ENCODE measurements around the gene EXOC2. TPM values are rescaled to one million over a fixed set of nuclear protein-coding genes. Genes with fewer than 3 reads are reported as not detected.
A peak's percentile ranks its signal among the peaks of the same experiment; 100 is the strongest.

The EXOC2 gene, protein sequence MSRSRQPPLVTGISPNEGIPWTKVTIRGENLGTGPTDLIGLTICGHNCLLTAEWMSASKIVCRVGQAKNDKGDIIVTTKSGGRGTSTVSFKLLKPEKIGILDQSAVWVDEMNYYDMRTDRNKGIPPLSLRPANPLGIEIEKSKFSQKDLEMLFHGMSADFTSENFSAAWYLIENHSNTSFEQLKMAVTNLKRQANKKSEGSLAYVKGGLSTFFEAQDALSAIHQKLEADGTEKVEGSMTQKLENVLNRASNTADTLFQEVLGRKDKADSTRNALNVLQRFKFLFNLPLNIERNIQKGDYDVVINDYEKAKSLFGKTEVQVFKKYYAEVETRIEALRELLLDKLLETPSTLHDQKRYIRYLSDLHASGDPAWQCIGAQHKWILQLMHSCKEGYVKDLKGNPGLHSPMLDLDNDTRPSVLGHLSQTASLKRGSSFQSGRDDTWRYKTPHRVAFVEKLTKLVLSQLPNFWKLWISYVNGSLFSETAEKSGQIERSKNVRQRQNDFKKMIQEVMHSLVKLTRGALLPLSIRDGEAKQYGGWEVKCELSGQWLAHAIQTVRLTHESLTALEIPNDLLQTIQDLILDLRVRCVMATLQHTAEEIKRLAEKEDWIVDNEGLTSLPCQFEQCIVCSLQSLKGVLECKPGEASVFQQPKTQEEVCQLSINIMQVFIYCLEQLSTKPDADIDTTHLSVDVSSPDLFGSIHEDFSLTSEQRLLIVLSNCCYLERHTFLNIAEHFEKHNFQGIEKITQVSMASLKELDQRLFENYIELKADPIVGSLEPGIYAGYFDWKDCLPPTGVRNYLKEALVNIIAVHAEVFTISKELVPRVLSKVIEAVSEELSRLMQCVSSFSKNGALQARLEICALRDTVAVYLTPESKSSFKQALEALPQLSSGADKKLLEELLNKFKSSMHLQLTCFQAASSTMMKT
- total RNA-seq (10 to 100 TPM in 1 of 6 donors, 1 to 10 TPM in 5; 5.8 to 10.3 (median 6.4) TPM), polyA plus RNA-seq (1 to 10 TPM; 2.5 to 6.7 TPM)

GRCh38 chr6:692858-693722 is at the start of gene EXOC2:
TSS of gene EXOC2 (minus strand) at chr6:693139. CDS start at chr6:637818, 55,321 bp downstream.
- TF ChIP-seq, protein P1, sequence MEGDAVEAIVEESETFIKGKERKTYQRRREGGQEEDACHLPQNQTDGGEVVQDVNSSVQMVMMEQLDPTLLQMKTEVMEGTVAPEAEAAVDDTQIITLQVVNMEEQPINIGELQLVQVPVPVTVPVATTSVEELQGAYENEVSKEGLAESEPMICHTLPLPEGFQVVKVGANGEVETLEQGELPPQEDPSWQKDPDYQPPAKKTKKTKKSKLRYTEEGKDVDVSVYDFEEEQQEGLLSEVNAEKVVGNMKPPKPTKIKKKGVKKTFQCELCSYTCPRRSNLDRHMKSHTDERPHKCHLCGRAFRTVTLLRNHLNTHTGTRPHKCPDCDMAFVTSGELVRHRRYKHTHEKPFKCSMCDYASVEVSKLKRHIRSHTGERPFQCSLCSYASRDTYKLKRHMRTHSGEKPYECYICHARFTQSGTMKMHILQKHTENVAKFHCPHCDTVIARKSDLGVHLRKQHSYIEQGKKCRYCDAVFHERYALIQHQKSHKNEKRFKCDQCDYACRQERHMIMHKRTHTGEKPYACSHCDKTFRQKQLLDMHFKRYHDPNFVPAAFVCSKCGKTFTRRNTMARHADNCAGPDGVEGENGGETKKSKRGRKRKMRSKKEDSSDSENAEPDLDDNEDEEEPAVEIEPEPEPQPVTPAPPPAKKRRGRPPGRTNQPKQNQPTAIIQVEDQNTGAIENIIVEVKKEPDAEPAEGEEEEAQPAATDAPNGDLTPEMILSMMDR (IDR thresholded peaks at IDR 0.05), result no peak
- H3K27ac ChIP-seq, result peak within 1 kb of the TSS; percentile 71 to 82 (median 76)
- intact Hi-C loops (cut with DNase I), result no loop called here
- ATAC-seq, result peak; percentile 98 to 99 (median 99)
- peaks cover 0 to 10% (median 9%) of the 10 kb centered on the region in 3 donors for H3K4me1 ChIP-seq
- H3K4me3 ChIP-seq, result peak within 1 kb of the TSS; percentile 90 to 99 (median 96)
- H3K9me3 ChIP-seq, result no peaks in the 10 kb centered on the region
- 1% methylated on average over 53 to 63 of the region's 63 CpGs for WGBS, 2 donors
- H3K36me3 ChIP-seq, result no peaks in the 10 kb centered on the region
- no peak for FAIRE-seq
- no peaks in the 10 kb centered on the region for H3K27me3 ChIP-seq
- peak; percentile 82 to 96 (median 85) for DNase-seq

DNA sequence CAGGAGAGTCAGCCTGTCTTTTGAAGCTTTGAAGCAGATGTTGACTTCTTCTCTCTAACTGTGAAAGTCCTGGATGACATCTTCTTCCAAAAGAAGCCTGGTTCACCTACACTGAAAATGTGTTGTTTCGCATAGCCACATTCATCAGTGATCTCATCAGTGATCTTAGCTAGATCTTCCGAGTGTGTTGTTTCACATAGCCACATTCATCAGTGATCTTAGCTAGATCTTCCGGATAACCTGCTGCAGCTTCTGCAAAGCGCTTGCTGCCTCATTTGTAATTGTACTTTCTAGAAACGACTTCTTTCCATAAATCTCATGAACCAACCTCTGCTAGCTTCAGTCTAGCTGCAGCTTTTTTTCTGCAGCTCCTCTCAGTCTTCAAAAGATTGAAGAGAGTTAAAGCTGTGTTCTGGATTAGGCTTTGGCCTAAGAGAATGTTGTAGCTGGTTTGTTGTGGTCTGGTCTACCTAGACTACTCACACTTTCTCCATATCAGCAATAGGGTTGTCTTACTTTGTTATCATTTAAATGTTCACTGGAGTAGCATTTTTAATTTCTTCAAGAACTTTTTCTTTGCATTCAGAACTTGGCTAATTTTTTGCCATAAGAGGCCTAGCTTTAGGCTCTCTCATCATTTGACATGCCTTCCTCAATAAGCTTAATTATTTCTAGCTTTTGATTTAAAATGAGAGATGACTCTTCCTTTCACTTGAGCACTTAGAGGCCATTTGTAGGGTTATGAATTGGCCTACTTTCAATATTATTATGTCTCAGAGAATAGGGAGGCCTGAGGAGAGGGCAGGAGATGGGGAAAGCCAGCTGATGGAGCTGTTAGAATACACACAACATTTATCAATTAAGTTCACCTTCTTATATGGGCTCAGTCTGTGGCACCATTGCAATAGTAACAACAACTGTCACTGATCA is 48.7 kb upstream of the EXOC2 start:
- intact Hi-C loops (cut with DNase I), result no loop called here
- no peak overlapping the region for H3K27ac ChIP-seq
- no peak for ATAC-seq
- H3K27me3 ChIP-seq, result no peaks in the 10 kb centered on the region
- TF ChIP-seq, protein P1 (IDR thresholded peaks at IDR 0.05), result no peak
- no peak for FAIRE-seq
- WGBS, 2 donors, result 90 to 92% methylated on average over 5 of the region's 5 CpGs
- H3K9me3 ChIP-seq, result no peaks in the 10 kb centered on the region
- no peaks in the 10 kb centered on the region for H3K36me3 ChIP-seq
- DNase-seq, result no peak
- no peaks in the 10 kb centered on the region for H3K4me1 ChIP-seq
- no peak overlapping the region for H3K4me3 ChIP-seq

- intact Hi-C loops (cut with DNase I), result no loop called here
Observed at GRCh38 chr6:736657-737446, 43.9 kb upstream of the EXOC2 start.

More at GRCh38 chr6:736657-737446, 43.9 kb upstream of the EXOC2 start:
- DNase-seq (no peak), FAIRE-seq (no peak), ATAC-seq (peak in 1 of 4 donors; percentile 26)
- TF ChIP-seq, protein P1 (IDR thresholded peaks at IDR 0.05), result no peak
- H3K9me3 ChIP-seq, result no peaks in the 10 kb centered on the region
- no peak overlapping the region for H3K27ac ChIP-seq
- no peaks in the 10 kb centered on the region for H3K36me3 ChIP-seq
- no peak overlapping the region for H3K4me3 ChIP-seq
- no peaks in the 10 kb centered on the region for H3K4me1 ChIP-seq
- WGBS, 2 donors, result 71 to 77% methylated on average over 20 of the region's 20 CpGs
- H3K27me3 ChIP-seq, result no peaks in the 10 kb centered on the region

All from pancreas (tissue), 10 donors.